ENCODE data around the gene AGER. TPM values are rescaled to one million over a fixed set of nuclear protein-coding genes. Genes with fewer than 3 reads are reported as not detected.
"Not testable (repeated sequence)": the region's sequence is repeated elsewhere in the genome, so short reads cannot be mapped to it uniquely, and the experiment has no call there.

AGER gene
- total RNA-seq, 1 donor from 2014 or later: 1.1 TPM

DNA sequence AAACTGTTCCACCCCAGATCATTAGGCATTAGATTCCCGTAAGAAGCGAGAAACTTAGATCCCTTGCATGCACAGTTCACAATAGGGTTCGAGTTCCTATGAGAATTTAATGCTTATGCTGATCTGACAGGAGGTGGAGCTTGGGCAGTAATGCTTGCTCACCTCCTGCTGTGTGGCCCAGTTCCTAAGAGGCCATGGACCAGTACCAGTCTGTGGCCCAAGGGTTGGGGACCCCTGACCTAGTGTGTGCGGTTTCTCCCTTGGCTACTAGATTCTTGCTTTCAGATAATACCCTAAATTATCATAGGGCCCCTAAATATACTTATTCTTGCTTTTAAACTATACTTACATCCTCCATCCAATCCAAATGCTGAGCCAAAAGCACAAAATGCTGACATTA, 10.3 kb upstream of the AGER start:
- Histone ChIP-seq H3K4me3 (no peak overlapping the region), H3K27me3 (no peaks in the 10 kb centered on the region), H3K9me3 (ENCODE audit: low read depth) (no peaks in the 10 kb centered on the region), H4K20me1 (ENCODE audit: low read depth) (no peaks in the 10 kb centered on the region), H3K36me3 (no peaks in the 10 kb centered on the region), H3K4me1 (peaks cover 32% of the 10 kb centered on the region), H3K4me2 (peak overlapping the region; percentile 82), H3K9ac (no peak overlapping the region), H2AFZ (replicated peaks) (no peak overlapping the region), H3K79me2 (ENCODE audit: low read depth) (peaks cover 16% of the 10 kb centered on the region), H3K27ac (no peak overlapping the region), H3F3A (ENCODE audit: low read depth) (peaks cover 33% of the 10 kb centered on the region)
- peaks cover 47% of the 10 kb centered on the region for H3K4me1 Mint-ChIP-seq
- peaks cover 2% of the 10 kb centered on the region for H3K27me3 Mint-ChIP-seq (ENCODE audit: insufficient read depth, low read depth)
- peak overlapping the region; percentile 93 for H3K4me3 Mint-ChIP-seq
- H3K36me3 Mint-ChIP-seq: peaks cover 2% of the 10 kb centered on the region
- no peak for TF ChIP-seq EZH2 (IDR thresholded peaks at IDR 0.05)
- TF ChIP-seq, protein P1, sequence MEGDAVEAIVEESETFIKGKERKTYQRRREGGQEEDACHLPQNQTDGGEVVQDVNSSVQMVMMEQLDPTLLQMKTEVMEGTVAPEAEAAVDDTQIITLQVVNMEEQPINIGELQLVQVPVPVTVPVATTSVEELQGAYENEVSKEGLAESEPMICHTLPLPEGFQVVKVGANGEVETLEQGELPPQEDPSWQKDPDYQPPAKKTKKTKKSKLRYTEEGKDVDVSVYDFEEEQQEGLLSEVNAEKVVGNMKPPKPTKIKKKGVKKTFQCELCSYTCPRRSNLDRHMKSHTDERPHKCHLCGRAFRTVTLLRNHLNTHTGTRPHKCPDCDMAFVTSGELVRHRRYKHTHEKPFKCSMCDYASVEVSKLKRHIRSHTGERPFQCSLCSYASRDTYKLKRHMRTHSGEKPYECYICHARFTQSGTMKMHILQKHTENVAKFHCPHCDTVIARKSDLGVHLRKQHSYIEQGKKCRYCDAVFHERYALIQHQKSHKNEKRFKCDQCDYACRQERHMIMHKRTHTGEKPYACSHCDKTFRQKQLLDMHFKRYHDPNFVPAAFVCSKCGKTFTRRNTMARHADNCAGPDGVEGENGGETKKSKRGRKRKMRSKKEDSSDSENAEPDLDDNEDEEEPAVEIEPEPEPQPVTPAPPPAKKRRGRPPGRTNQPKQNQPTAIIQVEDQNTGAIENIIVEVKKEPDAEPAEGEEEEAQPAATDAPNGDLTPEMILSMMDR (IDR thresholded peaks at IDR 0.05): no peak
- no peak for TF ChIP-seq EZH2phosphoT487 (IDR thresholded peaks at IDR 0.05)
- H3K9me3 Mint-ChIP-seq: no peaks in the 10 kb centered on the region
- peak overlapping the region; percentile 99 for H3K27ac Mint-ChIP-seq
- DNase-seq (ENCODE audit: low spot score): no peak

DNA sequence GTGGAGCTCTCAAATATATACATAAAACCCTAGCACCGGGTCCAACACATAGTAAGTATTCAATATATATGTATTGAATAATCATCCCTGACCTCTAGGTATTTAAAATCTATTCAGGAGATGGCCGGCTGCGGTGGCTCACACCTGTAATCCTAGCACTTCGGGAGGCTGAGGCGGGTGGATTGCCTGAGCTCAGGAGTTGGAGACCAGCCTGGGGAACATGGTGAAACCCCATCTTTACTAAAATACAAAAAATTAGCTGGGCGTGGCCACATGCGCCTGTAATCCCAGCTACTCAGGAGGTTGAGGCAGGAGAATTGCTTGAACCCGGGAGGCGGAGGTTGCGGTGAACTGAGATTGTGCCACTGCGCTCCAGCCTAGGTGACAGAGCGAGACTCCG, 9.0 kb upstream of the AGER start:
- H3K4me3 ChIP-seq; H3K27me3 Mint-ChIP-seq (ENCODE audit: insufficient read depth, low read depth); H3K27me3 ChIP-seq; H3K27ac ChIP-seq; H4K20me1 ChIP-seq (ENCODE audit: low read depth); H3K36me3 ChIP-seq; H3K9me3 ChIP-seq (ENCODE audit: low read depth); H2AFZ ChIP-seq (replicated peaks); H3K9me3 Mint-ChIP-seq; DNase-seq (ENCODE audit: low spot score); H3K9ac ChIP-seq; H3K4me3 Mint-ChIP-seq; H3K36me3 Mint-ChIP-seq: not testable (repeated sequence)
- Mint-ChIP-seq H3K4me1 (peaks cover 57% of the 10 kb centered on the region), H3K27ac (peak overlapping the region; percentile 91)
- Histone ChIP-seq H3K4me1 (peaks cover 32% of the 10 kb centered on the region), H3K79me2 (ENCODE audit: low read depth) (peaks cover 29% of the 10 kb centered on the region), H3K4me2 (peak overlapping the region; percentile 50), H3F3A (ENCODE audit: low read depth) (peaks cover 40% of the 10 kb centered on the region)

- Histone ChIP-seq H3K27me3 (no peaks in the 10 kb centered on the region), H3K4me1 (peaks cover 32% of the 10 kb centered on the region), H3K27ac (no peak within 1 kb of the TSS), H3K9ac (no peak within 1 kb of the TSS), H3K4me3 (no peak within 1 kb of the TSS), H3F3A (ENCODE audit: low read depth) (peaks cover 45% of the 10 kb centered on the region), H4K20me1 (ENCODE audit: low read depth) (peaks cover 13% of the 10 kb centered on the region), H3K36me3 (no peaks in the 10 kb centered on the region), H3K9me3 (ENCODE audit: low read depth) (no peaks in the 10 kb centered on the region), H3K79me2 (ENCODE audit: low read depth) (peaks cover 34% of the 10 kb centered on the region), H2AFZ (replicated peaks) (no peak within 1 kb of the TSS), H3K4me2 (peak within 1 kb of the TSS; percentile 50)
- Mint-ChIP-seq H3K4me1 (peaks cover 58% of the 10 kb centered on the region), H3K36me3 (peaks cover 3% of the 10 kb centered on the region), H3K27me3 (ENCODE audit: insufficient read depth, low read depth) (peaks cover 5% of the 10 kb centered on the region), H3K4me3 (peak within 1 kb of the TSS; percentile 72), H3K27ac (peak within 1 kb of the TSS; percentile 91), H3K9me3 (no peaks in the 10 kb centered on the region)
- TF ChIP-seq, protein P1 (IDR thresholded peaks at IDR 0.05): no peak
- no peak for TF ChIP-seq EZH2phosphoT487 (IDR thresholded peaks at IDR 0.05)
- DNase-seq (ENCODE audit: low spot score): no peak
Measured at GRCh38 chr6:32192608-32193039, 8.6 kb upstream of the AGER start, which contains the start of gene GPSM3. TSS of gene GPSM3 (minus strand) at chr6:32192643. CDS start at chr6:32192513, 130 bp downstream.

- peaks cover 19% of the 10 kb centered on the region for H4K20me1 ChIP-seq (ENCODE audit: low read depth)
- Mint-ChIP-seq H3K27me3 (ENCODE audit: insufficient read depth, low read depth) (peaks cover 5% of the 10 kb centered on the region), H3K4me1 (peaks cover 61% of the 10 kb centered on the region), H3K27ac (peak overlapping the region; percentile 90), H3K9me3 (no peaks in the 10 kb centered on the region), H3K4me3 (peak overlapping the region; percentile 72), H3K36me3 (peaks cover 9% of the 10 kb centered on the region)
- H2AFZ ChIP-seq (replicated peaks): no peak overlapping the region
- peaks cover 36% of the 10 kb centered on the region for H3K79me2 ChIP-seq (ENCODE audit: low read depth)
- TF ChIP-seq, protein P1 (IDR thresholded peaks at IDR 0.05): no peak
- no peak for TF ChIP-seq EZH2phosphoT487 (IDR thresholded peaks at IDR 0.05)
- TF ChIP-seq EZH2 (IDR thresholded peaks at IDR 0.05): no peak
- H3K4me3 ChIP-seq: no peak overlapping the region
- H3K27me3 ChIP-seq: no peaks in the 10 kb centered on the region
- no peak overlapping the region for H3K27ac ChIP-seq
- H3K36me3 ChIP-seq: no peaks in the 10 kb centered on the region
- peak overlapping the region; percentile 50 for H3K4me2 ChIP-seq
- DNase-seq (ENCODE audit: low spot score): no peak
- no peaks in the 10 kb centered on the region for H3K9me3 ChIP-seq (ENCODE audit: low read depth)
- no peak overlapping the region for H3K9ac ChIP-seq
- H3K4me1 ChIP-seq: peaks cover 29% of the 10 kb centered on the region
- H3F3A ChIP-seq (ENCODE audit: low read depth): peaks cover 47% of the 10 kb centered on the region
Measured at GRCh38 chr6:32191696-32192607, 7.9 kb upstream of the AGER start.
